Neural cell (in vitro differentiated cells): ENCODE measurements around the gene KYNU. TPM values are rescaled to one million over a fixed set of nuclear protein-coding genes. Genes with fewer than 3 reads are reported as not detected.

Experiments used
- H2AFZ ChIP-seq: fragments of 200-600, 300-800 bp; sonication (generic), shearing (Covaris generic); 2 replicates; pipeline ENCODE4 v1.6.0; 2014; ENCODE audit warnings: low read depth, mild to moderate bottlenecking, antibody characterized with exemption, low read length, moderate library complexity
- H3F3A ChIP-seq: fragments of 200-600 bp; shearing (Covaris generic); 2 replicates; pipeline ENCODE4 v1.6.1; 2016; ENCODE audit warnings: mild to moderate bottlenecking, moderate library complexity, mixed read lengths, antibody characterized with exemption, low read length; ENCODE audit not compliant: insufficient read depth, poor library complexity, severe bottlenecking
- H3K27ac ChIP-seq: fragments of 200-600, 300-800 bp; sonication (generic), shearing (Covaris generic); 2 replicates; pipeline ENCODE4 v1.5.1; 2014; ENCODE audit warnings: mild to moderate bottlenecking, low read length, moderate library complexity
- H3K27me3 ChIP-seq: fragments of 300-800, 200-600 bp; sonication (generic), shearing (Covaris generic); 2 replicates; pipeline ENCODE4 v1.6.0; 2014; ENCODE audit warnings: mild to moderate bottlenecking, low read depth, low read length, moderate library complexity; ENCODE audit not compliant: insufficient read depth
- H3K36me3 ChIP-seq: fragments of 300-800, 200-600 bp; sonication (generic), shearing (Covaris generic); 2 replicates; pipeline ENCODE4 v1.5.1; 2014; ENCODE audit warnings: mild to moderate bottlenecking, antibody characterized with exemption, low read length, moderate library complexity; ENCODE audit not compliant: insufficient read depth
- H3K4me2 ChIP-seq: fragments of 300-800, 200-600 bp; sonication (generic), shearing (Covaris generic); 2 replicates; pipeline ENCODE4 v1.6.0; 2014; ENCODE audit warnings: mild to moderate bottlenecking, low read length
- H3K4me3 ChIP-seq: fragments of 300-800, 200-600 bp; sonication (generic), shearing (Covaris generic); 2 replicates; pipeline ENCODE4 v1.5.1; 2014; ENCODE audit warnings: mild to moderate bottlenecking, low read length, moderate library complexity
- H3K79me2 ChIP-seq: fragments of 200-600 bp; shearing (Covaris generic); replicated peaks from 2 replicates; pipeline ENCODE4 v1.6.0; 2014; ENCODE audit warnings: mild to moderate bottlenecking, low read length, moderate library complexity; ENCODE audit not compliant: insufficient read depth
- H3K9ac ChIP-seq: fragments of 300-800, 200-600 bp; sonication (generic), shearing (Covaris generic); 2 replicates; pipeline ENCODE4 v1.6.1; 2016; ENCODE audit warnings: mild to moderate bottlenecking, low read length, mixed read lengths
- H3K9me2 ChIP-seq: fragments of 200-600 bp; shearing (Covaris generic); 2 replicates; pipeline ENCODE4 v1.6.1; 2016; ENCODE audit warnings: mild to moderate bottlenecking, low read length, mixed read lengths; ENCODE audit not compliant: insufficient read depth
- H3K9me3 ChIP-seq: fragments of 200-600, 300-800 bp; sonication (generic), shearing (Covaris generic); 2 replicates; pipeline ENCODE4 v1.6.1; 2016; ENCODE audit warnings: mild to moderate bottlenecking, mixed run types, low read length, moderate library complexity, mixed read lengths
- H4K20me1 ChIP-seq: fragments of 200-600 bp; shearing (Covaris generic); 2 replicates; pipeline ENCODE4 v1.6.1; 2016; ENCODE audit warnings: mild to moderate bottlenecking, mixed run types; ENCODE audit not compliant: insufficient read depth
- EP300 ChIP-seq: fragments of 450-650 bp; conservative IDR thresholded peaks from 2 replicates; pipeline ENCODE4 v1.6.1; 2014; ENCODE audit warnings: antibody characterized with exemption, mild to moderate bottlenecking, moderate library complexity; ENCODE audit not compliant: poor library complexity, severe bottlenecking
- EZH2 ChIP-seq: fragments of 200-600, 300-800 bp; shearing (Covaris generic), sonication (generic); IDR thresholded peaks from 2 replicates; pipeline ENCODE4 v1.6.1; 2014; ENCODE audit warnings: antibody characterized with exemption, low read length, borderline replicate concordance, mild to moderate bottlenecking; ENCODE audit not compliant: insufficient read depth, poor library complexity, severe bottlenecking
- MXI1 ChIP-seq: fragments of 450-650 bp; conservative IDR thresholded peaks from 2 replicates; pipeline ENCODE4 v1.6.1; 2014; ENCODE audit warnings: antibody characterized with exemption, mild to moderate bottlenecking; ENCODE audit not compliant: poor library complexity, severe bottlenecking
- POLR2AphosphoS5 ChIP-seq: IDR thresholded peaks from 2 replicates; pipeline ENCODE4 v1.6.1; 2012
- RAD21 ChIP-seq: fragments of 450-650 bp; conservative IDR thresholded peaks from 2 replicates; pipeline ENCODE4 v1.6.1; 2014; ENCODE audit warnings: antibody characterized with exemption, mild to moderate bottlenecking, moderate library complexity
- REST ChIP-seq: IDR thresholded peaks from 2 replicates; pipeline ENCODE4 v1.6.1; 2012; ENCODE audit warnings: borderline replicate concordance
- SMC3 ChIP-seq: fragments of 450-650 bp; conservative IDR thresholded peaks from 2 replicates; pipeline ENCODE4 v1.6.1; 2014; ENCODE audit warnings: antibody characterized with exemption, mild to moderate bottlenecking, moderate library complexity; ENCODE audit not compliant: poor library complexity
- TAF1 ChIP-seq: IDR thresholded peaks from 2 replicates; pipeline ENCODE4 v1.6.1; 2012; ENCODE audit warnings: low read depth
- polyA plus RNA-seq: library from polyadenylated mRNA; depleted of rRNA; stranded (reverse); fragments of >200 nt; gene quantifications from 2 replicates; pipeline ENCODE4 v1.2.3, GENCODE V29; 2014
- TF ChIP-seq, protein P1 (sequence below): fragments of 450-650 bp; IDR thresholded peaks from 2 replicates; pipeline ENCODE4 v1.5.1; 2014; ENCODE audit warnings: antibody characterized with exemption, mild to moderate bottlenecking, moderate library complexity; ENCODE audit not compliant: poor library complexity, severe bottlenecking

KYNU gene
- polyA plus RNA-seq, 1 donor from 2014 or later = 0.25 TPM

GRCh38 chr2:142973160-142973821 is 95.8 kb downstream of the KYNU start:
- H2AFZ ChIP-seq = no peak overlapping the region

GRCh38 chr2:142973822-142974207 is 96.4 kb downstream of the KYNU start:
- H3K79me2 ChIP-seq = no peaks in the 10 kb centered on the region
- H3K27ac ChIP-seq = no peak overlapping the region
- no peaks in the 10 kb centered on the region for H3K36me3 ChIP-seq
- H3K4me2 ChIP-seq = no peak overlapping the region
- H4K20me1 ChIP-seq = no peaks in the 10 kb centered on the region
- no peaks in the 10 kb centered on the region for H3K9me2 ChIP-seq
- no peak overlapping the region for H2AFZ ChIP-seq
- H3K9me3 ChIP-seq = no peaks in the 10 kb centered on the region
- H3F3A ChIP-seq = no peaks in the 10 kb centered on the region
- H3K4me3 ChIP-seq = no peak overlapping the region
- H3K9ac ChIP-seq = no peak overlapping the region
- H3K27me3 ChIP-seq = no peaks in the 10 kb centered on the region
- TF ChIP-seq RAD21 (no peak), SMC3 (no peak), EP300 (no peak), EZH2 (no peak), POLR2AphosphoS5 (no peak), MXI1 (no peak)
- TF ChIP-seq, protein P1, sequence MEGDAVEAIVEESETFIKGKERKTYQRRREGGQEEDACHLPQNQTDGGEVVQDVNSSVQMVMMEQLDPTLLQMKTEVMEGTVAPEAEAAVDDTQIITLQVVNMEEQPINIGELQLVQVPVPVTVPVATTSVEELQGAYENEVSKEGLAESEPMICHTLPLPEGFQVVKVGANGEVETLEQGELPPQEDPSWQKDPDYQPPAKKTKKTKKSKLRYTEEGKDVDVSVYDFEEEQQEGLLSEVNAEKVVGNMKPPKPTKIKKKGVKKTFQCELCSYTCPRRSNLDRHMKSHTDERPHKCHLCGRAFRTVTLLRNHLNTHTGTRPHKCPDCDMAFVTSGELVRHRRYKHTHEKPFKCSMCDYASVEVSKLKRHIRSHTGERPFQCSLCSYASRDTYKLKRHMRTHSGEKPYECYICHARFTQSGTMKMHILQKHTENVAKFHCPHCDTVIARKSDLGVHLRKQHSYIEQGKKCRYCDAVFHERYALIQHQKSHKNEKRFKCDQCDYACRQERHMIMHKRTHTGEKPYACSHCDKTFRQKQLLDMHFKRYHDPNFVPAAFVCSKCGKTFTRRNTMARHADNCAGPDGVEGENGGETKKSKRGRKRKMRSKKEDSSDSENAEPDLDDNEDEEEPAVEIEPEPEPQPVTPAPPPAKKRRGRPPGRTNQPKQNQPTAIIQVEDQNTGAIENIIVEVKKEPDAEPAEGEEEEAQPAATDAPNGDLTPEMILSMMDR = no peak

More at GRCh38 chr2:142973160-142973821, 95.8 kb downstream of the KYNU start:
- Histone ChIP-seq H3K4me3 (no peak overlapping the region), H3K9me2 (no peaks in the 10 kb centered on the region), H3K27ac (no peak overlapping the region), H3K79me2 (no peaks in the 10 kb centered on the region), H3K27me3 (no peaks in the 10 kb centered on the region), H3K9ac (no peak overlapping the region), H3F3A (no peaks in the 10 kb centered on the region), H3K9me3 (no peaks in the 10 kb centered on the region), H4K20me1 (no peaks in the 10 kb centered on the region), H3K36me3 (no peaks in the 10 kb centered on the region), H3K4me2 (no peak overlapping the region)
- TF ChIP-seq EP300 (no peak), SMC3 (no peak), MXI1 (no peak), REST (no peak), EZH2 (no peak), TAF1 (no peak), POLR2AphosphoS5 (no peak), RAD21 (no peak)
- TF ChIP-seq, protein P1 = no peak
